Ramos (cell line): ENCODE results near the gene DOK6.

Experiments used
- in situ Hi-C: fragments of 300-500 bp; cut with MboI; formaldehyde crosslinking; loops from one replicate; pipeline ENCODE4 v1.14.3; 2022; ENCODE audit warnings: low sequenced_read_pairs; ENCODE audit not compliant: unreplicated experiment

DOK6 gene

DNA sequence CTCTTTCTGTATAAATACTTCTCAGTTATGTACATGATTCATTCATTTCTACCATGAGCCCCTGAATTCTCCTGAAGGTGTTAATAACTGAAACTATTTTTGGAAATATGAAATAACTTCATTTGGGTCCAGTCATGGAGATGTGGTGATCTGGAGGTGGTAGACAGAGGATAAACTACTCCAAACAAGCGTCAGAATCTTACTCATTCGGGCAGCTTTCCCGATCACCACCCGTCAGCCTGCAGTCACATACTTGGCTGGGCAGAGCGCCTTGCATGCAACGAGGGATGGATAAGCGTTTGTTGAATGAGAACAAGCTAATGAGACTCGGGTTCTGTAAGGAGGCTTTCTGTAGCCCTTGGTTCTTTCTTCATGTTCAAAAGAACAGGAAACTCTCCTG is 324.3 kb downstream of the DOK6 start:
- in situ Hi-C loops = no loop called here

DNA sequence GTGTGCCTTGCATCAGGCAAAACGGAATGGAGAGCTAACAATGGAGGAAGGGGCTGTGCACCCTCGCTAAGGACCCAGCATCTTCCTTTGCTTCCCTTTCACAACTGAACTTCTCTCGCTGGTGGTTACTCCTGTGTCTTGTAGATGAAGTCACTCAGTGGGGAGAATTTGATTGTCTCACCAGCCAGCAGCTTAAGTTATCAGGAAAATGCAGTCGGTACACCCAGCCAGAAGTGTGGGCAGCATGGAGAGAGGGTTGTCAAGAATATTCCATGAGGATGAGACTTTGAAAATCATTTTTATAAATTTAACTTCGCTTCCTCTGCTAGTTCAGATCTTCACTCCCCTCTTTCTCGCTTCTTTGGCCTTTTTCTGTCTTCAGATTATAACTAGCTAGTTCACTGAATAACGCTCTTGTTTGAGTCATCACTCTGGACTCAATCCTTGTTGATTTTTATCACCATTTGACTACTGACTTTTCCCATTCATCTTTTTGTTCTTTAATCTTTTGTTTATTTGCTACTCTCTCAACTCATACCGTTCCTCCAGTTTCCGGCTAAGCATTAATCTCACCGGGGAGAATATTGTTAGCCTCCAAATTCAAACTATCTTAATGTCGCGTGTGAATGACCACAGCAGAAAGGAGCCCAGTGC is 325.3 kb downstream of the DOK6 start:
- in situ Hi-C loops = no loop called here

DNA sequence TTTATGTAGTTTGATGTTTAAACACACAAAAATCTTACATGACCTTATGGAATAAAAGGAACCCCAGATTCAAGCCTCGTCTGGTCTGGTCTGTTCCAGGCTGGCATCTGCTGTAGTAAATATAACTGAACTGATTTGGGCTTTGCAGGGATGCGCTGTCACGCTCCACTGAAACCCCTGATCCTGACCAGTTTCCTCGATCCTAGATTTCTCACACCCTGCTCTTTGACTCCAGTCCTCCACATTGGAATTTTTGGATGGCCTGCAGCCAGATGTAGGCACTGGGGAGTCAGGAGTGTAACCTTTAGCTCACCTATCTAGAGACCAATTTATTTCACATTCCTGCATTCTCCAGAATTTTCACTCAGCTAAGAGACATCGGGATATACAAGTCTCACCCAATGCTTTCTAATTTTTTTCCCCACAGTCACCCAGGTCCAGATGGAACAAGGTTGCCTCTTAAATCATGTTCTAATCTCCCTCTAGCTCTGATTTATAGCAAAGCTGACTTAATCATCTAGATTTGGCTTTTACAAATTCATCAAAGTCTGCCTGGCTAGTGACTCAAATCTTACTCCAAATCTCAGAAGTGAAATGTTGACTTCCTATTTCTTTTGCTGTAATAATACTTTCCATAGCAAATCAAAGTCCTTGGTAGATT is 327.4 kb downstream of the DOK6 start:
- in situ Hi-C loops = no loop called here

- in situ Hi-C loops = no loop called here
Measured at GRCh38 chr18:69730664-69731063, 330.0 kb downstream of the DOK6 start.

GRCh38 chr18:69734536-69734935 is 333.8 kb downstream of the DOK6 start:
- in situ Hi-C loops = no loop called here

DNA sequence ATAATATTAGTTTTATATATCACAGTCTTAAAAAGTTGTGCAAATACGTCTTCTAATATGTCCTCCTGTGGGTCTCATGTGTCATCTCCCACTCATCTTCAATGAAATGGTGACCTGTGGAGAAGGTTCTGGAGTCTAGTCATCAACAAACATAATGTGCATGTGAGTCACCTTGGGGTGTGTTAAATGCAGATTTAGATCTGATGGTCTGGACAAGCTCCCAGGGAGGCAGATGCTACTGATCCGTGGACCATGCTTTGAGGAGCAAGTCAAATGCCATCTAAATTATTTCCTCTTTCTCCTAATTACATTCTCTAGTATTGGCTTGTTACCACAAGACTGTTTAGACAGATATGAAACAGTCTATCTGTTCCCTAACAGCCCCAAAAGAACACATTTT is 336.0 kb downstream of the DOK6 start:
- in situ Hi-C loops = no loop called here

DNA sequence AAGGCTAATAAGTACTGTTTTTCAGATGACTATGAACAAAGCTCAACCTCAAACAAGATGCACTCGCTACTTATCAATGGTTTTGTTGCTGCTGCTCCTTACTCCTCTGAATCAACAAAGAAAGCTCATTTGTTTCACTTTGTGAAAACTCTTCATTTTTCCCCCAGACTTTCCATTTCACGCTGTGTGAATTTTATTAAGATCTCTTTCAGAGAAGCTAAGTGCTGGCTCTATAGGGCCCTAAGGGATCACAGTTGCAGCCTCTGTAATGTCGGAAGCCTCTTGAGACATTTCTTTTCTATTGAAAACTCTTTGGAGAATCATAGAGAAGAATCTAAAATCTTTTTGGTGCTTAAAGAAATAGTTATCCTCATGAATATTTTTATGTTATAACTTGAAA is 337.2 kb downstream of the DOK6 start:
- in situ Hi-C loops = no loop called here

DNA sequence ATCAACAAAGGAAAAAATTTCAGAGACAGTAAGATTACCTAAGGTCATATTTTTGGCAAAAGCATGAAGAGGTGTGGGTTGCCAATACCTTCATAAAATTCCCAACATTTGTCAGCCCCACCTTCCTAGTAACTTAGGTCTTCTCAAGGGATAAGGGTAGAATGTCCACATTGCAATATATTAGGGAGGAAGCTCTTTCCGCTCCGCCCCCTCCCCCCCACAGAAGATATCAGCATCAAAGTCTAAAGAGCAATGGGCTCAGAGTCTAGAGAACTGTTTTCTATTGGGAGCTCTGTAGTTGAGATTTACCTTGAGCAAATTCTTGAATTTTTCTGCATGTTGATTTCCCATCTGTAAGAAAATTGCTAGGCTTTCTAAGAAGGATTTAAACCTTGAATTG is 346.7 kb downstream of the DOK6 start:
- in situ Hi-C loops = no loop called here

GRCh38 chr18:69752737-69753380 is 352.2 kb downstream of the DOK6 start:
- in situ Hi-C loops = no loop called here

GRCh38 chr18:69754108-69754507 is 353.4 kb downstream of the DOK6 start:
- in situ Hi-C loops = no loop called here

DNA sequence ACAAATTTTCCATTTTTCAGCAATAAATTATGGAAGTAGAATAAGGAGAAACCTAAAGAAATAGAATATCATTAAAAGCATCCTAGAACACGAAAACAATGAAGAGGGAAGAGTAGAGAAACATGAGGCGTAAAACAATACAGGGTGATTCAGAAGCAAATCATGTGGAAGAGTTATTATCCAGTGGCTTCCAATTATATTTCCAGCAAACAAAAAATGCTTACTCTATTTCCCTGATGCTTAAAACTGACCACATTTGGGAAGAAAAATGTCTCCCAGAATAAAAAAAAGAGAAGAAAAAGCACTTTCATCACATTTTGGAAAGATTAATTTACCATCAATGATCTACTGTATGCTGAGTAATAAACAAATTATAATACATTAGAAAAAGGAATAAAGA is 354.4 kb downstream of the DOK6 start:
- in situ Hi-C loops = no loop called here

GRCh38 chr18:69755856-69756496 is 355.3 kb downstream of the DOK6 start:
- in situ Hi-C loops = no loop called here

DNA sequence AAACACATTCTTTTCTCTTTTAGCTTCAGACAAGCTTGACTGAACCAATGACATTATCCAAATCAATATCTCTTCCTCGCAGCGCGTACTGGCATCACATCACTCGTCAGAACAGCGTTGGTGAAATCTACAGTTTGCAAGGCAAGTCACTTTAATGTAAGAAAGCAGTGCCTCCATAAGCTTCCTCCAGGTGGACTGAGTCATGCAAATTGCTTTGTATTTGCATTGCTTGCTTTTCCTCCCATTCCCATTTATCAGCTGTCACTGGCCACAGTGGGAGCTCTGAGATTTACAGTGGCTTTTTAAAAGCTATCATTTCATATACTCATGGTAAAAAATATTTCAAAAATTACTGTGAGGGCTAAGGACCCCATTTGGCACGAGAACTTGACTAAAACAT is 357.0 kb downstream of the DOK6 start:
- in situ Hi-C loops = no loop called here

DNA sequence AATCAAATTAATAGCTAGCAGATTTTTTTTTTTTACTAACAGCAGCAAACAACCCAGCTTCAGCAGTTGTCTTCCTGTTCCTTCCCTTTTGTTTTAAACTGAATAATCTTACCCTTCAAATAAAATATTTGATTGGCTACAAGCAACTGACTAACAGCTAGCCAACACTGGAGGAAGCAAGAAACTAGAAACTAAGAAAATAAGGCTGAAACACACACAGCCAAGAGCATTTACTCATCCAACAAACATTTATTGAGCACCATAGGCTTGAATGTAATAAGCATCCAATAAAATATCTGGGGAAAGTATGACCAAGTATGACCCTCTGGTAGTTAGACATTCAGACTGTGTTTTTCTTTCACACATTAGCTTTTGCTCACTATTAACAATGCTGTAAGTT is 357.8 kb downstream of the DOK6 start:
- in situ Hi-C loops = no loop called here

- in situ Hi-C loops = no loop called here
Measured at GRCh38 chr18:69759046-69759445, 358.4 kb downstream of the DOK6 start.

DNA sequence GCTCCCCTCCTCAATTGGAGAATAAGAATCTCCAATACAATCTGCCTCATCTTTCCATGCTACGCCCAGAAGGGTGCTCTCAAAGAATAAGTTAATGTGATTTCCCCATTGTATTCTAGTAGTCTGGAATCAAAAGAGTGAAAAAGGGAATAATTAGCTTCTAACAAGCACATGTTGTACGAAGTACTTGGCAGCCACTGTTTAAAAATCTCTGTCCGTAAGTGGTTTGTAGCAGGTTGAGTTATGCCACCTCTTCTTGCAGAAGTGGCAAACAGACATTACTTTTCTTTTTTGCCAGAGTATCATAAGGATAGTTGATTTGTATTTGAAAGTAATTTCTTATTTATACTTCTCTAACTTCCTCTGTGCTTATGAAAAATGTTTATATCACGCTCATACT is 362.3 kb downstream of the DOK6 start:
- in situ Hi-C loops = no loop called here

GRCh38 chr18:69763821-69764220 is 363.1 kb downstream of the DOK6 start:
- in situ Hi-C loops = no loop called here

DNA sequence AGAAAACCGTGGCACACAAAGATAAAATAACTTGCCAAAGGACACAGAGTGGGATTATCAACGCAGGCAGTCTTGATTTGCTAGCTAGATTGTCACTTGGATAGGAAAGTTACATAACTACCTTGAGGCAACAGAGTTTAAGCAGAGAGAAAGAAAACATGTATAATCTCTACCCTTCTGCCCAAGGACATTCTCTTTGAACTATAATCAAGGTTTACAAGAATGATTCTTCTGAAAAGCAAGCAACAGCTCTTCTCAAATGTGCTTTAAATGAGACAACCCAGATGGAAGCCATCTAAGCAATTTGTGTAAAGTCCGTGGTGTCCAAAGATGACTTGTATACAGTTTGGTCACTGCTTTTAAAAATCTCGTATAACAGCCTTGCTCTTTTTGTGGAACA is 369.6 kb downstream of the DOK6 start:
- in situ Hi-C loops = no loop called here

DNA sequence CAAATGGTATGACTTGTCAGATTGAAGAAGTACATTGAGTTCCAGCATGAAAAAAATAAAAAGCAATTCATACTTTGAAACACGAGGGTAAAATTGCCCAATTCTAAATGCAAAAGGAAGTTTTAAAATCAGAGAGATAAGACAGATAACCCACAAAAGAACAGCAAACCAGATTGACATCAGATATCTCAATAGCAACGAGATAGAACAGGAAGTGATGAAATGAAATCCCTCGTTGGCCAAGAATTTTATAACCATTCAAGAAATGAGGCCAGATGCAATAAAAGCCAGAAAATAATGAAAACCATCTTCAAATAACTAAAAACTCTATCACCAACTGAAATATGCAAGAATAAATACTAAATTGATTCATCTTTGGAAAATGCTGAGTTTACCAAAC is 374.1 kb downstream of the DOK6 start:
- in situ Hi-C loops = no loop called here

- in situ Hi-C loops = no loop called here
Measured at GRCh38 chr18:69777248-69777647, 376.6 kb downstream of the DOK6 start.

DNA sequence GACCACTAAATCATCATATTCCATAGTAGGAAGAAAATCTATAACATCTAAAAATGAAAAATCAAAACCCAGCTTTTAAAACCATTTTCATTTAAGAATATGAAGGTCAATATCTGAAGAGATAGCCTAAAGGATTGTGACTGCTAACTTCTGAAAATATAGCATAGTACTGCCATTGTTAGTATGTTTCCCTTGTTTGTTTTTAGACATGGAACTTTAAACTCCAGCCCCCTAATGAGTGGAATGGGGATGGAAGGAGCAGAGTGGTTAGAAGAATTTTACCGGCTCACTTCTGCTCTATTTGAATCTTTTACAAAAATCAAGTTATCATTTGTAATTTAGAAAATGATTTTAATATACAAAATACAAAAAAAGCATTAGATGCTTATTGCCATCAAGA is 378.0 kb downstream of the DOK6 start:
- in situ Hi-C loops = no loop called here
